Erythroblast (primary cell): Measurements from ENCODE around the gene CDK14.
"Not testable (repeated sequence)": the region's sequence is repeated elsewhere in the genome, so short reads cannot be mapped to it uniquely, and the experiment has no call there.

Experiments
- DNase-seq, 2 experiments: peaks; one replicate each; lab custom pipeline; 2025; lab: John Stamatoyannopoulos, UW
- GATA1 ChIP-seq: IDR thresholded peaks from 2 replicates; pipeline ENCODE4 v1.6.1; 2011; ENCODE audit warnings: low read depth, mild to moderate bottlenecking, control low read depth, low read length, moderate library complexity
- POLR2A ChIP-seq: IDR thresholded peaks from 2 replicates; pipeline ENCODE4 v1.6.1; 2011; ENCODE audit warnings: mild to moderate bottlenecking, low read length

The CDK14 gene

GRCh38 chr7:90743626-90744025 lies 147.5 kb downstream of the CDK14 start:
- no peak for DNase-seq
- TF ChIP-seq POLR2A (no peak), GATA1 (no peak)

GRCh38 chr7:90747516-90747915 lies 151.4 kb downstream of the CDK14 start:
- TF ChIP-seq POLR2A, result no peak
- no peak for TF ChIP-seq GATA1
- DNase-seq, result no peak

- TF ChIP-seq GATA1, result no peak
- TF ChIP-seq POLR2A, result no peak
- DNase-seq, result no peak
Measured at GRCh38 chr7:90749262-90749661, 153.1 kb downstream of the CDK14 start.

GRCh38 chr7:90749774-90750173 lies 153.7 kb downstream of the CDK14 start:
- no peak for DNase-seq
- TF ChIP-seq GATA1 (no peak), POLR2A (no peak)

GRCh38 chr7:90751595-90751994 lies 155.5 kb downstream of the CDK14 start:
- no peak for DNase-seq
- TF ChIP-seq GATA1 (no peak), POLR2A (no peak)

GRCh38 chr7:90752051-90752450 lies 155.9 kb downstream of the CDK14 start:
- DNase-seq, result no peak

GRCh38 chr7:90755041-90755440 lies 158.9 kb downstream of the CDK14 start:
- DNase-seq, result no peak
- TF ChIP-seq POLR2A (no peak), GATA1 (no peak)

More at GRCh38 chr7:90752051-90752450, 155.9 kb downstream of the CDK14 start:
- TF ChIP-seq POLR2A (no peak), GATA1 (no peak)

- no peak for TF ChIP-seq POLR2A
- no peak for TF ChIP-seq GATA1
- DNase-seq, result no peak
Measured at GRCh38 chr7:90756366-90756765, 160.2 kb downstream of the CDK14 start.

GRCh38 chr7:90757565-90757950 lies 161.4 kb downstream of the CDK14 start:
- not testable (repeated sequence) for DNase-seq

- TF ChIP-seq GATA1 (no peak), POLR2A (no peak)
Measured at GRCh38 chr7:90758933-90759562, 162.9 kb downstream of the CDK14 start.

GRCh38 chr7:90759710-90760109 lies 163.6 kb downstream of the CDK14 start:
- no peak for DNase-seq

More at GRCh38 chr7:90758933-90759562, 162.9 kb downstream of the CDK14 start:
- no peak for DNase-seq

GRCh38 chr7:90760892-90761291 lies 164.8 kb downstream of the CDK14 start:
- no peak for DNase-seq
- TF ChIP-seq POLR2A (no peak), GATA1 (no peak)

More at GRCh38 chr7:90759710-90760109, 163.6 kb downstream of the CDK14 start:
- TF ChIP-seq GATA1 (no peak), POLR2A (no peak)

GRCh38 chr7:90761584-90761983 lies 165.5 kb downstream of the CDK14 start:
- no peak for TF ChIP-seq POLR2A
- TF ChIP-seq GATA1, result no peak
- no peak for DNase-seq

- DNase-seq, result no peak
- no peak for TF ChIP-seq GATA1
Measured at GRCh38 chr7:90763108-90763507, 167.0 kb downstream of the CDK14 start.

- TF ChIP-seq GATA1, result no peak
- TF ChIP-seq POLR2A, result no peak
- DNase-seq, result no peak
Measured at GRCh38 chr7:90764848-90765570, 168.9 kb downstream of the CDK14 start.
